ENCODE results near the gene GANAB. TPM values are rescaled to one million over a fixed set of nuclear protein-coding genes. Genes with fewer than 3 reads are reported as not detected.

Gene GANAB
- total and polyA plus RNA-seq, 7 donors = 34.3 to 64.6 (median 62.0) TPM

- H3K27me3 ChIP-seq (ENCODE audit: insufficient read depth in 3 of 3, low read length in 2 of 3) = no peaks in the 10 kb centered on the region
- H3K27ac ChIP-seq = peak overlapping the region; percentile 92
- intact Hi-C loops (cut with DNase I) = no loop called here
- peak in 1 of 2 donors; percentile 64 for DNase-seq
- TF ChIP-seq CTCF (IDR thresholded peaks at IDR 0.05) = no peak
- H3K4me1 ChIP-seq = peaks cover 29% of the 10 kb centered on the region
- H3K9me3 ChIP-seq = no peaks in the 10 kb centered on the region
- H3K4me3 ChIP-seq = peak overlapping the region; percentile 84
- 0% methylated on average over 21 to 30 of the region's 30 CpGs for WGBS, 3 donors
- peaks cover 5 to 44% of the 10 kb centered on the region in 2 donors for H3K36me3 ChIP-seq (ENCODE audit: insufficient read depth in 1 of 2, low read depth in 1 of 2)
- peak; percentile 17 to 27 (median 20) for ATAC-seq
These were observed 45.4 kb downstream of the GANAB start for GRCh38 chr11:62601122-62601371.

GRCh38 chr11:62600367-62601121, 45.9 kb downstream of the GANAB start:
- DNase-seq (peak in 1 of 2 donors; percentile 1), ATAC-seq (no peak)
- H3K36me3 ChIP-seq (ENCODE audit: insufficient read depth in 1 of 2, low read depth in 1 of 2) = peaks cover 8 to 44% of the 10 kb centered on the region in 2 donors
- H3K4me3 ChIP-seq = peak overlapping the region; percentile 84
- intact Hi-C loops (cut with DNase I) = no loop called here
- H3K27ac ChIP-seq = peak overlapping the region; percentile 92
- H3K27me3 ChIP-seq (ENCODE audit: insufficient read depth in 3 of 3, low read length in 2 of 3) = no peaks in the 10 kb centered on the region
- 6 to 10% (median 8%) methylated on average over 26 of the region's 26 CpGs for whole genome bisulfite sequencing, 3 donors
- H3K4me1 ChIP-seq = peaks cover 29% of the 10 kb centered on the region
- no peaks in the 10 kb centered on the region for H3K9me3 ChIP-seq
- no peak for TF ChIP-seq CTCF (IDR thresholded peaks at IDR 0.05)

- peaks cover 29% of the 10 kb centered on the region for H3K4me1 ChIP-seq
- H3K27me3 ChIP-seq (ENCODE audit: insufficient read depth in 3 of 3, low read length in 2 of 3) = no peaks in the 10 kb centered on the region
- no peak overlapping the region for H3K27ac ChIP-seq
- WGBS, 3 donors = 47 to 54% (median 53%) methylated on average over 5 of the region's 5 CpGs
- ATAC-seq = no peak
- H3K4me3 ChIP-seq = peak overlapping the region; percentile 84
- peak in 1 of 2 donors; percentile 4 for DNase-seq
- peaks cover 8 to 48% of the 10 kb centered on the region in 2 donors for H3K36me3 ChIP-seq (ENCODE audit: insufficient read depth in 1 of 2, low read depth in 1 of 2)
- TF ChIP-seq CTCF (IDR thresholded peaks at IDR 0.05) = no peak
- intact Hi-C loops (cut with DNase I) = loop anchor here in 1 of 2 donors (10.0 kb wide), 1 partner anchor 635 kb away; the partner anchor contains the start of gene FTH1
- H3K9me3 ChIP-seq = no peaks in the 10 kb centered on the region
These were observed 46.5 kb downstream of the GANAB start for GRCh38 chr11:62599901-62600300.

GRCh38 chr11:62599069-62599696, 47.2 kb downstream of the GANAB start:
- Histone ChIP-seq H3K27me3 (ENCODE audit: insufficient read depth in 3 of 3, low read length in 2 of 3) (no peaks in the 10 kb centered on the region), H3K27ac (peak overlapping the region; percentile 11), H3K36me3 (ENCODE audit: insufficient read depth in 1 of 2, low read depth in 1 of 2) (peaks cover 8 to 54% of the 10 kb centered on the region in 2 donors), H3K4me1 (peaks cover 29% of the 10 kb centered on the region), H3K4me3 (peak overlapping the region; percentile 84), H3K9me3 (no peaks in the 10 kb centered on the region)
- peak; percentile 95 to 97 for DNase-seq
- intact Hi-C loops (cut with DNase I) = loop anchor here in 1 of 2 donors (10.0 kb wide), 1 partner anchor 634 kb away; the partner anchor contains the start of gene FTH1
- ATAC-seq = peak; percentile 21 to 67 (median 54)
- no peak for TF ChIP-seq CTCF (IDR thresholded peaks at IDR 0.05)
- 42 to 43% (median 42%) methylated on average over 7 of the region's 7 CpGs for WGBS, 3 donors
